H1 (cell line): ENCODE data around the gene MEA1. TPM values are rescaled to one million over a fixed set of nuclear protein-coding genes. Genes with fewer than 3 reads are reported as not detected.

ENCODE experiments used
- CTCF ChIA-PET: fragments of 300-600 bp; sonication (Branson Sonifier 250); formaldehyde crosslinking; loops from one replicate; lab custom pipeline; 2021; ENCODE audit not compliant: partially characterized antibody; lab: Charles Lee
- POLR2A ChIA-PET: fragments of 300-600 bp; sonication (Branson Sonifier 250); formaldehyde crosslinking; loops from one replicate; lab custom pipeline; 2021; ENCODE audit warnings: inconsistent platforms; ENCODE audit not compliant: partially characterized antibody; lab: Charles Lee
- DNase-seq, 2 experiments: peaks; one replicate each; pipeline versions ENCODE4 v3.0.0 to v3.0.0-alpha.2; 2010 to 2022; ENCODE audit warnings: low spot score in 2 of 2, low read depth in 1 of 2, mixed read lengths in 1 of 2
- FAIRE-seq: peaks from 2 replicates; lab custom pipeline; 2011; peaks lifted over from hg19 to GRCh38; lab: Jason Lieb, UNC
- H2AFZ ChIP-seq: 2 replicates; pipeline ENCODE4 v1.8.1; 2012; ENCODE audit warnings: low read length, inconsistent platforms
- H2AK5ac ChIP-seq: 2 replicates; pipeline ENCODE4 v1.6.1; 2013; ENCODE audit warnings: low read depth, low read length
- H2BK120ac ChIP-seq: replicated peaks from 2 replicates; pipeline ENCODE3; 2013; ENCODE audit warnings: low read depth, low read length, inconsistent platforms
- H2BK12ac ChIP-seq: 2 replicates; pipeline ENCODE4 v1.6.1; 2013; ENCODE audit warnings: low read depth, low read length
- H2BK15ac ChIP-seq: 2 replicates; pipeline ENCODE4 v1.6.1; 2013; ENCODE audit warnings: low read length
- H2BK20ac ChIP-seq: 2 replicates; pipeline ENCODE4 v1.6.1; 2013; ENCODE audit warnings: low read length
- H2BK5ac ChIP-seq: 2 replicates; pipeline ENCODE4 v1.6.1; 2013; ENCODE audit warnings: low read depth, low read length
- H3K14ac ChIP-seq: 2 replicates; pipeline ENCODE4 v1.6.1; 2013; ENCODE audit warnings: inconsistent platforms; ENCODE audit not compliant: insufficient read length
- H3K18ac ChIP-seq: 2 replicates; pipeline ENCODE4 v1.6.1; 2013; ENCODE audit warnings: low read length; ENCODE audit errors: extremely low read depth
- H3K23ac ChIP-seq: 2 replicates; pipeline ENCODE4 v1.6.1; 2013; ENCODE audit warnings: inconsistent platforms; ENCODE audit not compliant: insufficient read length
- H3K23me2 ChIP-seq: 2 replicates; pipeline ENCODE4 v1.6.1; 2013; ENCODE audit warnings: low read depth, low read length
- H3K27ac ChIP-seq: 2 replicates; pipeline ENCODE4 v1.6.1; 2011; ENCODE audit warnings: low read depth, low read length, inconsistent platforms
- H3K27me3 ChIP-seq, 4 experiments: replicated peaks in 1 of 4; 1 replicate in 1 of 4; 2 replicates in 3 of 4; pipeline versions ENCODE4 v1.6.1 to v1.8.1; 2011 to 2013; ENCODE audit warnings: low read length in 3 of 4, mild to moderate bottlenecking in 3 of 4, inconsistent platforms in 2 of 4, mixed read lengths in 2 of 4, moderate library complexity in 1 of 4; ENCODE audit not compliant: control insufficient read depth in 3 of 4, insufficient read depth in 3 of 4; ENCODE audit errors: extremely low read depth in 1 of 4
- H3K36me3 ChIP-seq, 4 experiments: 2 replicates each; pipeline versions ENCODE4 v1.6.1 to v1.8.1; 2011 to 2013; ENCODE audit warnings: mild to moderate bottlenecking in 4 of 4, low read length in 3 of 4, moderate library complexity in 2 of 4, control low read depth in 1 of 4, inconsistent platforms in 1 of 4; ENCODE audit not compliant: insufficient read depth in 4 of 4, control insufficient read depth in 2 of 4
- H3K4ac ChIP-seq: replicated peaks from 2 replicates; pipeline ENCODE3; 2013; ENCODE audit warnings: low read length, low read depth, mixed read lengths, inconsistent platforms; ENCODE audit not compliant: insufficient read length
- H3K4me1 ChIP-seq, 4 experiments: replicated peaks in 1 of 4; 1 replicate in 1 of 4; 2 replicates in 3 of 4; pipeline versions ENCODE4 v1.6.1 to v1.8.1; 2011 to 2013; ENCODE audit warnings: low read length in 3 of 4, inconsistent platforms in 2 of 4, mixed read lengths in 1 of 4; ENCODE audit not compliant: insufficient read depth in 4 of 4, control insufficient read depth in 3 of 4
- H3K4me2 ChIP-seq, 2 experiments: 2 replicates each; pipeline versions ENCODE4 v1.6.1 to v1.8.1; 2011 to 2013; ENCODE audit warnings: low read depth in 2 of 2, low read length in 2 of 2, control low read depth in 1 of 2, inconsistent platforms in 1 of 2, mild to moderate bottlenecking in 1 of 2; ENCODE audit not compliant: insufficient read depth in 1 of 2
- H3K4me3 ChIP-seq, 4 experiments: fragments of 200-600, 300-600 bp in 1 of 4; sonication (generic), shearing (Covaris generic), sonication (Bioruptor Twin) in 1 of 4; 2 replicates each; pipeline versions ENCODE4 v1.5.1 to v1.8.1; 2011 to 2016; ENCODE audit warnings: low read length in 4 of 4, low read depth in 3 of 4, control low read depth in 2 of 4, inconsistent platforms in 2 of 4, mild to moderate bottlenecking in 2 of 4, mixed read lengths in 1 of 4, moderate library complexity in 1 of 4; ENCODE audit not compliant: insufficient read depth in 2 of 4; ENCODE audit errors: extremely low read depth in 1 of 4
- H3K56ac ChIP-seq: replicated peaks from 2 replicates; pipeline ENCODE3; 2013; ENCODE audit warnings: low read depth, mild to moderate bottlenecking, mixed read lengths, low read length, inconsistent platforms; ENCODE audit not compliant: insufficient read length
- H3K79me1 ChIP-seq: 2 replicates; pipeline ENCODE4 v1.6.1; 2013; ENCODE audit warnings: low read depth, low read length, control low read depth
- H3K79me2 ChIP-seq, 2 experiments: 2 replicates each; pipeline versions ENCODE4 v1.6.1 to v1.8.1; 2012 to 2013; ENCODE audit warnings: low read length in 2 of 2, mild to moderate bottlenecking in 2 of 2, inconsistent platforms in 1 of 2; ENCODE audit not compliant: insufficient read depth in 2 of 2, control insufficient read depth in 1 of 2
- H3K9ac ChIP-seq, 4 experiments: replicated peaks in 1 of 4; 1 replicate in 1 of 4; 2 replicates in 3 of 4; pipeline versions ENCODE4 v1.6.1 to v1.8.1; 2011 to 2013; ENCODE audit warnings: low read depth in 3 of 4, low read length in 3 of 4, control low read depth in 2 of 4, mild to moderate bottlenecking in 2 of 4, moderate library complexity in 2 of 4, inconsistent platforms in 1 of 4; ENCODE audit errors: extremely low read depth in 1 of 4
- H3K9me3 ChIP-seq, 2 experiments: 2 replicates each; pipeline versions ENCODE4 v1.6.1 to v1.8.1; 2012 to 2013; ENCODE audit warnings: mild to moderate bottlenecking in 2 of 2, moderate library complexity in 2 of 2, control low read depth in 1 of 2, inconsistent platforms in 1 of 2, low read depth in 1 of 2, low read length in 1 of 2, mixed read lengths in 1 of 2; ENCODE audit not compliant: insufficient read depth in 2 of 2
- H4K20me1 ChIP-seq, 2 experiments: replicated peaks in 1 of 2; 2 replicates each; pipeline versions ENCODE3 to v1.8.1; 2011 to 2013; ENCODE audit warnings: inconsistent platforms in 2 of 2, low read length in 2 of 2, mild to moderate bottlenecking in 1 of 2; ENCODE audit not compliant: insufficient read depth in 2 of 2, control insufficient read depth in 1 of 2
- H4K5ac ChIP-seq: 2 replicates; pipeline ENCODE4 v1.6.1; 2013; ENCODE audit warnings: low read length, low read depth, mixed read lengths, inconsistent platforms; ENCODE audit not compliant: insufficient read length
- H4K8ac ChIP-seq: 2 replicates; pipeline ENCODE4 v1.8.0; 2013; ENCODE audit warnings: mild to moderate bottlenecking, moderate library complexity, low read length, inconsistent platforms; ENCODE audit not compliant: insufficient read depth; ENCODE audit errors: extremely low read depth
- H4K91ac ChIP-seq: replicated peaks from 2 replicates; pipeline ENCODE3; 2013; ENCODE audit warnings: low read length, mixed read lengths, inconsistent platforms; ENCODE audit not compliant: insufficient read length
- HDAC6 ChIP-seq: IDR thresholded peaks from one replicate; pipeline ENCODE4 v1.7.1; 2012; ENCODE audit warnings: low read depth, mild to moderate bottlenecking, inconsistent platforms, low read length, moderate library complexity
- RNF2 ChIP-seq: fragments of 200-900, 300-1000 bp; sonication (generic); IDR thresholded peaks from 2 replicates; pipeline ENCODE4 v1.7.1; 2016; ENCODE audit warnings: borderline replicate concordance, low read depth, mild to moderate bottlenecking, antibody characterized with exemption, low read length; ENCODE audit not compliant: poor library complexity, severe bottlenecking; ENCODE audit errors: missing control alignments
- SUZ12 ChIP-seq: fragments of 200-600 bp; sonication (generic); IDR thresholded peaks from 2 replicates; pipeline ENCODE4 v1.6.1; 2012; ENCODE audit warnings: mild to moderate bottlenecking, inconsistent platforms, low read length, moderate library complexity, mixed read lengths
- WGBS, 2 experiments: shearing (Covaris generic) in 1 of 2; methylation state at CpG; one replicate each; pipeline versions ENCODE4 v1.1.6 to v1.1.7; 2013 to 2015; ENCODE audit warnings: low lambda C conversion rate in 2 of 2, mixed read lengths in 2 of 2, inconsistent platforms in 1 of 2, low coverage in 1 of 2, missing lambda C conversion rate in 1 of 2; ENCODE audit not compliant: insufficient replicate concordance in 2 of 2, insufficient coverage in 1 of 2, insufficient read length in 1 of 2; ENCODE audit errors: extremely low coverage in 1 of 2, missing lambda C conversion rate in 1 of 2; 5-methylcytosine and 5-hydroxymethylcytosine counted together
- polyA plus RNA-seq, 7 experiments: library from polyadenylated mRNA; depleted of rRNA in 3 of 7; stranded (reverse) in 5 of 7; unstranded in 2 of 7; fragments of >200 nt in 5 of 7; fragments of 200-250 nt in 2 of 7; gene quantifications; 1 replicate in 5 of 7; 2 replicates in 1 of 7; 4 replicates in 1 of 7; pipeline versions ENCODE4 v1.2.1 to v1.2.3, GENCODE V29; 2011 to 2013; ENCODE audit warnings: missing spikeins in 2 of 7, mixed read lengths in 2 of 7
- total RNA-seq: library from RNA; stranded (reverse); fragmentation: NEBNext Ultra II Directional; extraction: Animal tissue kit (Norgen Biotek cat#: 25700); gene quantifications from 2 replicates; pipeline ENCODE4 v1.2.1, GENCODE V29; 2021

MEA1 gene
- total and polyA plus RNA-seq, 2 of the 8 experiments (the other 6 are each of a cell fraction or from before 2014, with no cell fraction given) = 94.2 to 96.4 TPM

GRCh38 chr6:43050981-43051380 lies 37.2 kb upstream of the MEA1 start:
- Histone ChIP-seq H4K91ac (no peak overlapping the region), H4K8ac (no peak overlapping the region), H2BK120ac (no peak overlapping the region), H3K4me1 (peaks cover 0 to 10% (median 5%) of the 10 kb centered on the region in 4 experiments; a peak in 4 of 7 replicates), H3K79me2 (no peaks in the 10 kb centered on the region), H3K4me3 (no peak overlapping the region), H3K56ac (no peak overlapping the region), H3K23ac (no peak overlapping the region), H4K5ac (no peak overlapping the region), H3K9ac (no peak overlapping the region), H3K4me2 (no peak overlapping the region), H3K79me1 (peaks cover 5% of the 10 kb centered on the region), H2BK20ac (no peak overlapping the region), H2AFZ (no peak overlapping the region), H2BK12ac (no peak overlapping the region), H3K9me3 (no peaks in the 10 kb centered on the region)
- WGBS, 2 experiments = 92% methylated on average over 16 of the region's 17 CpGs; no CpG with 5 or more reads in 1 of the 2 experiments
- ChIA-PET CTCF (interaction anchor here (0.8 to 1.8 kb wide), 5 partner anchors 10 to 79 kb away, joined by 3 to 6 read pairs (median 5); no protein-coding TSS in a partner anchor), POLR2A (interaction anchor here (1.3 to 29.7 kb wide), 4 partner anchors 9 to 39 kb away, joined by 3 to 584 read pairs (median 10); partner anchors contain the start of genes KLC4, KLHDC3, MEA1 and MRPL2)
- DNase-seq = no peak
- no peak for TF ChIP-seq RNF2
- no peak for TF ChIP-seq HDAC6
- no peak for TF ChIP-seq SUZ12
- TF ChIP-seq, all 59 proteins: peak for 0
- Histone ChIP-seq H3K23me2 (peaks cover 7% of the 10 kb centered on the region), H3K14ac (no peak overlapping the region), H3K18ac (no peak overlapping the region), H3K4ac (no peak overlapping the region), H3K36me3 (peaks cover 5 to 34% (median 15%) of the 10 kb centered on the region in 4 experiments; a peak in 7 of 8 replicates), H2AK5ac (no peak overlapping the region), H2BK5ac (no peak overlapping the region), H3K27me3 (no peaks in the 10 kb centered on the region), H4K20me1 (peaks cover 3 to 4% of the 10 kb centered on the region in 2 experiments), H2BK15ac (no peak overlapping the region), H3K27ac (no peak overlapping the region)
- FAIRE-seq = no peak
